Endometrial microvascular endothelial cells (primary cell): ENCODE data around the gene DGKI. TPM values are rescaled to one million over a fixed set of nuclear protein-coding genes. Genes with fewer than 3 reads are reported as not detected.

Experiments
- in situ Hi-C: cut with HindIII; loops from 2 replicates; pipeline ENCODE4 v1.10.0; 2017; ENCODE audit warnings: low sequenced_read_pairs, low pct_unique_long_range_greater_than_20kb; ENCODE audit errors: inconsistent ontology term
- total RNA-seq: library from RNA; depleted of rRNA; stranded (reverse); fragments of >200 nt; gene quantifications from one replicate; pipeline ENCODE4 v1.2.3, GENCODE V29; 2015; ENCODE audit errors: inconsistent ontology term

The DGKI gene
- total RNA-seq, 1 donor from 2014 or later: not detected

- in situ Hi-C loops: no loop called here
Observed at GRCh38 chr7:137539111-137539715, 307.6 kb downstream of the DGKI start.

- in situ Hi-C loops: no loop called here
Observed at GRCh38 chr7:137538361-137538762, 308.4 kb downstream of the DGKI start.

- in situ Hi-C loops: no loop called here
Observed at GRCh38 chr7:137535579-137535978, 311.2 kb downstream of the DGKI start.

GRCh38 chr7:137531671-137532070 lies 315.1 kb downstream of the DGKI start:
- in situ Hi-C loops: no loop called here

DNA sequence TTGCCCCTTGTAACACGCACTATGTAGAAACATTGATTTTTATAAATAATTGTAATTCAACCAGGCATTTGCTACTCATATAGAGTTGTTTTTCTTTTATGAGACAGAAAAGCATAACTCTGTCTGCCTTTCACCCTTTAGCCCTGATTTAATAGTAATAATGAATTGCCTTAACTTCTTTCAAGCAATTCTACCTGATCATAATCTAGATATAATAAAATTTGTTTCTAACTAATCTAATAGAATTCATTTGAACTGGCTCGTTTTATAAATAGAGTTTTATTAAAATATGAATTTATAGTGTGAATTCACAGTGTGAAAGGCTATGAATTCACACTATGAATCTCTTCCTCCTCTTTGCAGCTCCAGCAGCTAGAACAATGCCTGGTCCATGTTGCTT lies 319.1 kb downstream of the DGKI start:
- in situ Hi-C loops: no loop called here

DNA sequence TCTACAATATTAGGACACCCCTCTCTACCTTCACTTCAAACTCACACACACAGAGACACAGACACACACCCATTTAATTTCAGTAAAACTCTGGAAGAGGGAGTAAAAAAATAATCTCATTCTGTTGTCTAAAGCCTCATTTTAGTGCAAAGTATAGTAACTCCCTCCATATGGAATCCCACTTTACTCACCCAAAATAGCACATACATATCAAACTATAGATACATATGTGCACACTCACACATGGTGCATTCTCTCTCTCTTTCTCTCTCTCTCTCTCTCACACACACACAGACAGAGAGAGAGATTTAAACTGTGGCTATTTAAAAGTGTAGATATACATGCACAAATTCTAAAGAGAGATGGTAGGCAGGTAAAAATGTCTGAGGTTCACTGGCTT lies 323.6 kb downstream of the DGKI start:
- in situ Hi-C loops: no loop called here

GRCh38 chr7:137521451-137521850 lies 325.3 kb downstream of the DGKI start:
- in situ Hi-C loops: no loop called here

DNA sequence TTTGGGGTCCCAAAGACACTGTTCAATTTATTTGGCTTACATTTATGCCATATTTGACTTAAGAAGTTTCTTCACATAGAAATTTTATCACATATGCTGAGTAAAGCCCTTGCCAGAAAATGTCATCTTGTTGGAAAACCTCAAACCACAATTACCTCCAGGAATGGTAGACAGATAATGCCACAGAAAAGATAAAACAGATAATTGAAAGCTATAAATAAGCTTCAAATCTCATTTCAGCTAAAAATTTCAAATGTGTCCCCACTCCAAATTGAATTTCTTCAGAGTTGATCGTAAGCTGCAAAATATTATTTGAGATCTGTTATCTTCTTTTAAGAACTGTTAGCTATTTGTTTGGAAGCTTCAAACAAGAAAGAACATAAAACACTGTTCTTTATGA lies 326.8 kb downstream of the DGKI start:
- in situ Hi-C loops: no loop called here

DNA sequence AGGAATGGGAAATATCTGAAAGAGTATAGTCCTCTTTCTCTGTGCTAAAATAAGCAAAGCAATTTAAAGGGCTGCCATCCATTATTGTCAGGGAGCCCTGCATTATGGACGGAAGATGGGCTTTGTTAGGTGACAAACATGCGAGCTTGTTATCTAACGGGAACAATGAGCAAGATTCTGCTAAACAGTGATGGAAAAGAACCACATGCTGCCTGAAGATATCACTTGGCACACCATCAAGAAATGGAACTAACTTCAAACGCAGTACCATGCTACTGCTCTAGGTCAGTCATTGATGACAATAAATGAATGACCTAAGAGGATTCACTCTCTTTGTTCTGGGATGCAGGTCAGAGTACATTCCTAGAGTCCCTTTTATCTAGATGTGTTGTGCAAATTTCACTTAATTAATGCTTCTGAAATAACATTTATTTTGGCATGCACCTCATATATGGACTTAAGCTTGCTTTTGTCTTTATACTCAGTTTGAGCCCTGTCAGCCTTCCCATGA lies 327.5 kb downstream of the DGKI start:
- in situ Hi-C loops: no loop called here

DNA sequence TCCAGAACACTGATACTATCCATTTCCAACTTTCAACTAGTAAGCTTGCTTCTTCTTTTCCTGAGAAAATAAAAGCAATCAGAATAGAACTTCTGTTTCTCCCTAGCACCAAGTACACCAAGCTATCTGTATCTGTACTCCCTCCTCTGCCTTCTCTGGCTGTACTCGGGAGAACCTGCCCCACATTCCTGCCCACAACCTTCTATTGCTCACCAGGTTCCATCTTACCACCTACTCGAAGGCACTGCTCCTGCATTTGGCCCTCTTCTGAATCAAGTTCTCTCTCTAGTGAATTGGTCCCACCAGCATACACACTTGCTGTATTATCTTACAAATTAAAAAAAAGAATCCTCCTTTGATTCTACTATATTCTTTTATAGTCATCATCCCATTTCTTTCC lies 333.7 kb downstream of the DGKI start:
- in situ Hi-C loops: no loop called here

DNA sequence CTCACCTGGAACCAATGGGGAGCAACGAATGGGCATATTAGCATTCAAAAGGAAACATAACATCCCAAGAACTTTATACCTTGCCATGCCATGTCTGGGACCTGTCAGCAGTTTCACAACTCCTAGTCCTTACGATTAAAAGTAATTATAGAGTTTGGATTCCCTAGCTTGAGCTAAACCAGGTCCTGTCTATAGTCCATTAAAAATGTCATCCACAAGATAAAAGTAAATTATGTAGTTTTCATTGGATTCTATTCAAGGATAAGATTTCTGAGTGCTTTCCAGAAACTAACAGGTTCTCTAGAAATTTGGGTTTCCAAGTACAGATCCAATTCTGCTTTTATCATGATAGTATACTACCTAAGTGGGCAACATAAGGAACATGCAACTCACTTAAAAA lies 339.7 kb downstream of the DGKI start:
- in situ Hi-C loops: no loop called here

DNA sequence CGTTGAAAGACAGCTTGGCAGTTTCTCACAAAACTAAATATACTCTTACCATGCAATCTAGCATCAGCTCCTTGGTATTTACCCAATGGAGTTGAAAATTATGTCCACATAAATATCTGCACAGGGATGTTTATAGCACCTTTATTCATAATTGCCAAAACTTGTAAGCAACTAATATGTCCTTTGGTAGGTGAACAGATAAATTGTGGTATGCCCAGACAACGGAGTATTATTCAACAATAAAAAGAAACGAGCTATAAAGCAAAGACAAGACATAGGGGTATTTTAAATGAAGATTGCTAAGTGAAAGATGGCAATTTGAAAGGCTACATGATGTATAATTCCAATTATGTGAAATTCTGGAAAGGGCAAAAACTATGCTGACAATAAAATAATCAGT lies 340.7 kb downstream of the DGKI start:
- in situ Hi-C loops: no loop called here

DNA sequence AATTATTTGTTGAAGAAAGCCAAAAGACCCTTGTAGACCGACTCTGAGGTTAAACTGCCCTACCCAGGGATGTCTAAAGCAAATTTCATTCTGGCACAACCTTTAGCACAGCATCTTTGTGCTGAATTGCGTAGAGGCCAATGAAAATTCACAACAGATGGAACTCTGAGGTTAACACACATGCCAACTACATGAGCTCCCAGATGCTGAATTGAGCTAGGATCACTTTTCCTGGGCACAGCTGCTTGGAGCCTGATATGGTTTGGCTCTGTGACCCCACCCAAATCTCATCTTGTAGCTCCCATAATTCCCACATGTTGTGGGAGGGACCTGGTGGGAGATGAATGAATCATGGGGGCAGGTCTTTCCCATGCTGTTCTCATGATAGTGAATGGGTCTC lies 345.2 kb downstream of the DGKI start:
- in situ Hi-C loops: no loop called here

GRCh38 chr7:137492889-137493288 lies 353.9 kb downstream of the DGKI start:
- in situ Hi-C loops: no loop called here

- in situ Hi-C loops: no loop called here
Observed at GRCh38 chr7:137489880-137490279, 356.9 kb downstream of the DGKI start.

GRCh38 chr7:137488038-137488437 lies 358.7 kb downstream of the DGKI start:
- in situ Hi-C loops: no loop called here

DNA sequence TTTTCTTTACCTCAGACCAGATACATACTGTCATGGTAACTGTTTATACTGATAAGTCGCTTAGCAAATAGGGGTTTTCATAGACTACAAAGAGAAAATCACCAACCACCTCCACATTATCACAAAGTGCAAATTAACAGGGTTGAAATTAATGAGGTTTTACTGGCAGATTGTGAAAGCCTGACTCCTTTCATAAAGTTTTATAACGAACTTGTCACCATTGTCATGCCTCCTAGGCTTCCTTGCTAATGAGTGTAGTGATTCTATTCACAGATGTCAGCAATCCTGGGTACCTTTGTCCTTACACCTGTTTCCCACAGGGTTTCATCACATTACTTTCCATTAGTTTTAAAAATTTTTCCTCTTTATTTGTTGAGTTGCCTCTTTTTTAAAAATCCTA lies 361.0 kb downstream of the DGKI start:
- in situ Hi-C loops: no loop called here

- in situ Hi-C loops: no loop called here
Observed at GRCh38 chr7:137484326-137484725, 362.4 kb downstream of the DGKI start.

DNA sequence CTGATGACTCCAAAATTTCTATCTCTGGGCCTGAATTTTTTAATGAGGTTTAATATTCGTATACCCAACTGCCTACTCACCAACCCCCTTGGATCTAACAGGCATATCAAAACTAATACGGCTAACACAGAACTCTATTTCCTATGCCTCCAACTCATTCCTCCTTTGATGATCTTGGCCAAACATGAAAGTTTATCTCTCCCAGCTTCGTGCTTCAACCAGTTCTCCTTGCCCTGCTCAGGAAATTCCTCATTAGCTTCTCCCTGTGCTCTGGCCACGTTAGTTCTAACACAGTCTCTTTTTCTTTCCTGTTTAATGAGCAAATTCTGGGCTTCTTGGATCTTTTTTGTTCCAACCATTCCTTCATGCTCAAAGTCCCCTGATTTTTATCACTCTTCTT lies 364.3 kb downstream of the DGKI start:
- in situ Hi-C loops: no loop called here

- in situ Hi-C loops: no loop called here
Observed at GRCh38 chr7:137480824-137481365, 365.9 kb downstream of the DGKI start.

GRCh38 chr7:137480401-137480800 lies 366.4 kb downstream of the DGKI start:
- in situ Hi-C loops: no loop called here
